Rectal smooth muscle tissue (tissue), 1 donor: ENCODE measurements around the gene GRID1.

Experiments used
- H3K27ac ChIP-seq: one replicate; pipeline ENCODE4 v1.7.0; 2013; ENCODE audit warnings: low read depth, low read length, inconsistent platforms
- H3K27me3 ChIP-seq: one replicate; pipeline ENCODE4 v1.7.0; 2013; ENCODE audit warnings: low read length; ENCODE audit not compliant: control insufficient read depth, insufficient read depth
- H3K36me3 ChIP-seq: one replicate; pipeline ENCODE4 v1.7.0; 2013; ENCODE audit warnings: low read length; ENCODE audit not compliant: control insufficient read depth, insufficient read depth
- H3K4me1 ChIP-seq: one replicate; pipeline ENCODE4 v1.7.0; 2013; ENCODE audit warnings: low read length; ENCODE audit not compliant: control insufficient read depth, insufficient read depth
- H3K4me3 ChIP-seq: one replicate; pipeline ENCODE4 v1.7.0; 2013; ENCODE audit warnings: low read length
- H3K9ac ChIP-seq: one replicate; pipeline ENCODE4 v1.7.0; 2013; ENCODE audit warnings: low read length

The GRID1 gene

DNA sequence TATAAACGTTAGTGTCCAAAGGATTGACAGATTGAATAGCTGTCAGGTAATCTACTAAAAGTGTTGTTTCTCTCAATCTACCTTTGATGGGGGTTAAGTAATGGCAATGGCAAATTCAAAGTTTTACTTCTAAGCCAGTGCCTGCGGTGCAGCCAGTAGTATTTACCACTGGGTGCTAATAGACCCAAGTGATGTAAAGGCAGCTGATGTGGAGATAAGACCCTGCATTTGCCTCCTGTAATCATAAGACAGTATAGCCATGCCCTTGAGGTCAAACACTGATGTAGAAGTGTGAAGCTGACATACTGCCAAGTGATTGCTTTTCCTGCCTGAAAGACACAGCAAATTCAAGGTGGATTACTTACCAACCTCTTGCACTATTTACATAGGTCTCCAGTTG lies 572.0 kb downstream of the GRID1 start:
- no peaks in the 10 kb centered on the region for H3K27me3 ChIP-seq
- H3K4me1 ChIP-seq: peaks cover 6% of the 10 kb centered on the region
- no peak overlapping the region for H3K4me3 ChIP-seq
- H3K36me3 ChIP-seq: no peaks in the 10 kb centered on the region
- no peak overlapping the region for H3K27ac ChIP-seq
- no peak overlapping the region for H3K9ac ChIP-seq

DNA sequence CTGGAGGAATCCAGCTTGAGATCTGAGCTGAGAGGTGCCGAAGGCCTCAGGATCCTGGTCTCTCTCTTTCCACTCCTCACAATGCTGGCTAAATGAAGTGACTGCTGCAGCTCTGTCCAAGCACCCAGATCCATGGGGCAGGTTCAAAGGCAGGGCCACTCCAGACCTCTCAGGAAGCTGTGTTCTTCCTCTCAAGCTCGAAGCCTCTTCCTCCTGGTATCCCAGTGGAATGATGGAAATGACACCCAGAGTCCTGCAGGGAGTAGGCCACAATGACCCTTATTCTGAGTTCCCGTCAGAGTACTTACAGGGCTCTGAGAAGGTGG lies 574.1 kb downstream of the GRID1 start:
- Histone ChIP-seq H3K9ac (no peak overlapping the region), H3K27me3 (no peaks in the 10 kb centered on the region), H3K27ac (no peak overlapping the region)

DNA sequence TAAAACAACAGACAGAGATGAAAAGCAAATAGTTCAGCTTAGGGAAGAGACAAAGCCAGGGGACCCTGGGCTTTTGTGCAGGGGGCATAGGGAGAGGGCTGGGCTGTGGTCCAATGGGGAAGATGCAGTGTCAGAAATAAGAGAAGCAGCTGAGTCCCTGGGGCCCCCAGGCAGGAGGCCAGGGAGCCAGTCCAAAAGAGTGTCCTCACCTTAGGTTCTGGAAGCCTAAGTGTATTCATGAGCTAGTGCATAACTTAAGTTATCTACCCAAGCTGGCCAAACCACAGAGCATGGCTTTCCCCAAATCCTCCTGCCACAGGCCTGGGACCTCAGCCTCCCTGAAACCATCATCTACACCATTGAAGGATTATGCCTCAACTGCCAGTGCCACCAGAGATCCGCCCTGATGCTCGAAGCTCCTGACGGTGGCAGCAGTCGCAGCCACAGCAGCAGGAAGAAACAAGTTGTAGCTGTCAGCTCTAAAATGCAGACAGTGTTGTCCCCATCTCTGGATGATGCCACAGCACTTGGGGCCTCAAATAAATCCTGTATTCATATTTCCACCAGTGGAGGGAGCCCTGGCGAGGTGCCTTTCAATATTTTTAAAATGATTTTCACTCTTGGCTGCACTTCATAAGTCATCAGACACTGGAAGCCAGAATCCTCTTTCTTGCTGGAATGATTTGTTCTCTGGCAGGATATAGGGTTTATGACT lies 574.6 kb downstream of the GRID1 start:
- Histone ChIP-seq H3K4me1 (peaks cover 6% of the 10 kb centered on the region), H3K4me3 (no peak overlapping the region), H3K36me3 (no peaks in the 10 kb centered on the region), H3K9ac (no peak overlapping the region), H3K27ac (no peak overlapping the region), H3K27me3 (no peaks in the 10 kb centered on the region)

More for the DNA sequence above, 574.1 kb downstream of the GRID1 start:
- no peak overlapping the region for H3K4me3 ChIP-seq
- H3K4me1 ChIP-seq: peaks cover 6% of the 10 kb centered on the region
- no peaks in the 10 kb centered on the region for H3K36me3 ChIP-seq

DNA sequence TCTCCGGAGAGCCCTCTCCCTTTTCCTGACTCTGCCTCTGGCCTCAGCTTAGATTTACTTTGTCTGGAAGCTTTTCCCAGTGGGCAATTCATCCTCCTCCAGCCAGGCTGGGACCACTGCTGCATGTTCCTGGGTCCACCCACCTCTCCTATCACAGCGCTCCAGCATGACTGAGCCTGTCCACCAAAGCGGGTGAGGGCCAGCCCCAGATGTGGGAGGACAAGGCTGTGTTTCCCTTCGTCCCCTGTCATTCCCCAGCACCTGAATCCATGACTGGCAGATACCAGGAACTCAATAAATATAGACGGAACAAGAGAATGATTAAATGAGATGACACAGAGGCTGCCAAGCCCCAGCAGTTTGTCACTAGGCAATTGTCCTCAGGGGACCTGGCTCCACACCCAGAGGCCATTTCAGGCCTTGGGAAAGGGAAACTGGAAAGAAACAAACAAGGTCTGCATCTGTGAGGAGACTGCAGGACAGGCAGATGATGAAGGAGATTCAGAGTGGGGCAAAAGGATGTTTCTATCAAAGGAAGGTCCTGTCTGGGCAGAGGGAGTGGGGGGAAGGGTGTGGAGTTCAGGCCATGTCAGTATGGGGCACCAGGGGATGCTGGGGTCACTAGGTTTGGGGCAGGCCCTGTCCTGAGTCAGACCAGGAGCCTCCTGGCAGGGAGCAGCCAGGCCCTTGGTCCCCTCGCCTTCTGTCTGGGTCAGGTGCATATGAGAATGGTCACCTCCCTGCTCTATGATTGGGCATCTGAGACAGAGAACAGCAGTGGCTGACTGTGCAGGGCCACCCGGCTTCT lies 576.4 kb downstream of the GRID1 start:
- H3K4me3 ChIP-seq: no peak overlapping the region
- H3K36me3 ChIP-seq: no peaks in the 10 kb centered on the region
- no peaks in the 10 kb centered on the region for H3K27me3 ChIP-seq
- peaks cover 6% of the 10 kb centered on the region for H3K4me1 ChIP-seq
- H3K9ac ChIP-seq: no peak overlapping the region
- no peak overlapping the region for H3K27ac ChIP-seq

GRCh38 chr10:85789125-85789524 lies 577.5 kb downstream of the GRID1 start:
- H3K4me1 ChIP-seq: peaks cover 6% of the 10 kb centered on the region
- H3K9ac ChIP-seq: no peak overlapping the region

GRCh38 chr10:85788570-85788969 lies 578.0 kb downstream of the GRID1 start:
- Histone ChIP-seq H3K4me3 (no peak overlapping the region), H3K27ac (no peak overlapping the region), H3K4me1 (peaks cover 6% of the 10 kb centered on the region), H3K36me3 (no peaks in the 10 kb centered on the region), H3K27me3 (no peaks in the 10 kb centered on the region), H3K9ac (no peak overlapping the region)

More at GRCh38 chr10:85789125-85789524, 577.5 kb downstream of the GRID1 start:
- Histone ChIP-seq H3K36me3 (no peaks in the 10 kb centered on the region), H3K4me3 (no peak overlapping the region), H3K27ac (no peak overlapping the region), H3K27me3 (no peaks in the 10 kb centered on the region)

DNA sequence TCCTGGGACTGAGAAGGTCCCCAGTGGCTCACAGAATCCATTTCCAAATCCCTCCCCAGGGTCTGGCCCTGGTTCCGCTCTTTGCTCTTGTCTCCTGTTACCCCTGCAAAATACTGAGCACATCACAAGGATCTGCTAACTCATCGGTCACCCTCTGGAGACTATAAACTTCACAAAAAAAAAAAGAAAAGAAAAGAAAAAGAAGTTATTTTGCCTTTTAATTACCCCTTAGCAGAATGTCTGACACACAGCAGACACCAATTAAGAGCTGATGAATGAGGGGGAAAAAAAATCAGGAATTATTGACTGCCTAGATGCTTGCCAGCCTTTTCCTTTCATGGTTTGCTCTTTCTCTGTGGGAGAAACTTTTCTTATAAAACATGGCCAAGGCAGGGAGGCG lies 578.7 kb downstream of the GRID1 start:
- Histone ChIP-seq H3K4me1 (peaks cover 4% of the 10 kb centered on the region), H3K27ac (no peak overlapping the region), H3K4me3 (no peak overlapping the region)

GRCh38 chr10:85787393-85787792 lies 579.2 kb downstream of the GRID1 start:
- H3K9ac ChIP-seq: no peak overlapping the region
- H3K4me3 ChIP-seq: no peak overlapping the region
- no peaks in the 10 kb centered on the region for H3K27me3 ChIP-seq
- no peaks in the 10 kb centered on the region for H3K36me3 ChIP-seq
- H3K27ac ChIP-seq: no peak overlapping the region
- H3K4me1 ChIP-seq: peaks cover under 1% of the 10 kb centered on the region

More for the DNA sequence above, 578.7 kb downstream of the GRID1 start:
- Histone ChIP-seq H3K36me3 (no peaks in the 10 kb centered on the region), H3K27me3 (no peaks in the 10 kb centered on the region), H3K9ac (no peak overlapping the region)

DNA sequence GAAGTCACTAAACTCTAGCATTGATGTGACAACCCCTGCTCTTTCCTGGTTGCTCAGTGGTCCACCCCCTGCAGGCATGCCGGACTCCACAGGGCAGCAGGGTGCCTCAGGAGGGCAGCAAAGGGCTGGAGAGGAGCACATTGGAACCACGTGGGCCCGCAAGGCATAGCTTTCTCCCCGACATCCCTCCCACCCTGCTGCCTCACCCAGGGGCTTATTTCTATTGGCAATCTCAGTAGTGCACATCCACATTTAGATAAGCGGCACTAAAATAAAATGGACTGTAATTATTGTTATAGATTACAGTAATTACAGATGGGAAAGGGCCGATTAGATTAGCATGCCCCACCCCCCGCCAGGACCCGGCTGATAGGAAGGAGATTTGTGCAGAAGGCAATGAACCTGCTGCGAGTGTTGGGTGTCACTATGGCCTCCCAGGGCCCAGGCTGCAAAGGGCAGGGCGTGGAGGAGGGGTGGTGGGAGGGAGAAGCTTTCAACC lies 580.1 kb downstream of the GRID1 start:
- H3K36me3 ChIP-seq: no peaks in the 10 kb centered on the region
- no peak overlapping the region for H3K27ac ChIP-seq
- no peak overlapping the region for H3K9ac ChIP-seq
- no peak overlapping the region for H3K4me3 ChIP-seq
- no peaks in the 10 kb centered on the region for H3K27me3 ChIP-seq
- H3K4me1 ChIP-seq: no peaks in the 10 kb centered on the region

DNA sequence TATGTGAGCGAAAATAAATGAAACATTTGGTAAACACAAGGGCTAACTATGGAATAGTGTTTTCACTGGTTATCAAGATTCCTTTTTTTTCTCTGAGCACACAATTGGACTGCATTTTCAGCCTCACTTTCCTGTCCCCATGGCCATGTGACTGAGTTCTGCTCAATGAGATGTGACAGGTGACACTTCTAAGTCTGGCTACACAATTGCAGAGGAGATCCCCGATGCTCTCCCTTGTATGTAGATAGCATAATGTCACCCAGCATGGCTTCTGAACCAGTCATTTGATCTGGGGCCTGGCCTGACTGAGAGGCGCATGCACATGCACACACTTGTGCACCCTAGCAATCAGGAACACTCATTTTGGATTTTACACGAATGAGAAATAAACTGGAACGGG lies 581.8 kb downstream of the GRID1 start:
- H3K4me1 ChIP-seq: no peaks in the 10 kb centered on the region
- H3K27me3 ChIP-seq: no peaks in the 10 kb centered on the region
- H3K4me3 ChIP-seq: no peak overlapping the region
- H3K27ac ChIP-seq: no peak overlapping the region
- H3K36me3 ChIP-seq: no peaks in the 10 kb centered on the region
- H3K9ac ChIP-seq: no peak overlapping the region

DNA sequence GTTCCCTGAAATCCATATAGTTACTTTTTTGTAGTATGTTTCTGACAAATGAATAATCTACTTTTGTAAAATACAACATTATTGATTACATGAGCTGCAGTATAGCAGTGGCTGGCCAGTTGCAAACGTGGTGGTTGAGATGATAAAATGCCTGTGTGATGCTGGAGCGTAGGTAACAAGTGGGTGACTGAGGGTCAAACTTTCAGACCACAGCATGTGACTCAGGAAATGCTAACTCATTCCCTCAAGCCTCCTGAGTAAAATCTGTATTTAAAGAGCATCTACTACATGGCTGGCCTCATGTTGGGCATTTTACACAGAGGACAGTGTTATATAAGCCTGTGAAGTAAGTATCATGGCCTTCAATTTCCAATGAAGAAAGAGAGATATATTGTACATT lies 585.2 kb downstream of the GRID1 start:
- Histone ChIP-seq H3K27ac (no peak overlapping the region), H3K4me3 (no peak overlapping the region), H3K27me3 (no peaks in the 10 kb centered on the region), H3K36me3 (no peaks in the 10 kb centered on the region), H3K9ac (no peak overlapping the region), H3K4me1 (no peaks in the 10 kb centered on the region)

DNA sequence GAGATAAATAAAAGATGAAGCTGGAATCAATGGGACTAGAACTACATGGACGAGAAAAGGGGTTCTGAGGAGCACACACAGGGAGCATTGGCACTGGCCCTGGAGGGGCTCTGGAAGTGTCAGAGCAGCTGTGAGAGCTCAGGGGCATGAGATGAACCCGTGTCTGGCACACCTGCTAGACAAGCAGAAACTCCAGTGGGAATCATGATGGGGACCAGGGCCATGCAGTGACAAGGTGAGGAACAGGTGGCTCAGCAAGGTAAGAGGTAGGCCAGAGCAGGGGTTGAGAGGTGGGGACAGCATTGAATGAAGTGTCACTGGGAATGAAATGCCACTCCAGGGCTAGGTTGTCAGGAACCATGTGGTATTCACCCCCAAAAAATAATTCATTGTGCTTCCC lies 588.5 kb downstream of the GRID1 start:
- Histone ChIP-seq H3K9ac (no peak overlapping the region), H3K27ac (no peak overlapping the region), H3K4me3 (no peak overlapping the region), H3K36me3 (no peaks in the 10 kb centered on the region), H3K27me3 (no peaks in the 10 kb centered on the region), H3K4me1 (no peaks in the 10 kb centered on the region)

GRCh38 chr10:85767891-85768290 lies 598.7 kb downstream of the GRID1 start:
- no peaks in the 10 kb centered on the region for H3K36me3 ChIP-seq
- no peak overlapping the region for H3K9ac ChIP-seq
- no peak overlapping the region for H3K4me3 ChIP-seq
- H3K4me1 ChIP-seq: no peaks in the 10 kb centered on the region
- no peaks in the 10 kb centered on the region for H3K27me3 ChIP-seq
- H3K27ac ChIP-seq: no peak overlapping the region
